C4-2B (cell line): ENCODE data around the gene ZNF579.

ENCODE experiments used
- ZFX ChIP-seq: fragments of 450-650 bp; IDR thresholded peaks from 2 replicates; pipeline ENCODE4 v1.6.1; 2017
- TF ChIP-seq, protein P1 (sequence below): fragments of 450-650 bp; conservative IDR thresholded peaks from 2 replicates; pipeline ENCODE4 v1.5.1; 2017; ENCODE audit warnings: mild to moderate bottlenecking

DNA sequence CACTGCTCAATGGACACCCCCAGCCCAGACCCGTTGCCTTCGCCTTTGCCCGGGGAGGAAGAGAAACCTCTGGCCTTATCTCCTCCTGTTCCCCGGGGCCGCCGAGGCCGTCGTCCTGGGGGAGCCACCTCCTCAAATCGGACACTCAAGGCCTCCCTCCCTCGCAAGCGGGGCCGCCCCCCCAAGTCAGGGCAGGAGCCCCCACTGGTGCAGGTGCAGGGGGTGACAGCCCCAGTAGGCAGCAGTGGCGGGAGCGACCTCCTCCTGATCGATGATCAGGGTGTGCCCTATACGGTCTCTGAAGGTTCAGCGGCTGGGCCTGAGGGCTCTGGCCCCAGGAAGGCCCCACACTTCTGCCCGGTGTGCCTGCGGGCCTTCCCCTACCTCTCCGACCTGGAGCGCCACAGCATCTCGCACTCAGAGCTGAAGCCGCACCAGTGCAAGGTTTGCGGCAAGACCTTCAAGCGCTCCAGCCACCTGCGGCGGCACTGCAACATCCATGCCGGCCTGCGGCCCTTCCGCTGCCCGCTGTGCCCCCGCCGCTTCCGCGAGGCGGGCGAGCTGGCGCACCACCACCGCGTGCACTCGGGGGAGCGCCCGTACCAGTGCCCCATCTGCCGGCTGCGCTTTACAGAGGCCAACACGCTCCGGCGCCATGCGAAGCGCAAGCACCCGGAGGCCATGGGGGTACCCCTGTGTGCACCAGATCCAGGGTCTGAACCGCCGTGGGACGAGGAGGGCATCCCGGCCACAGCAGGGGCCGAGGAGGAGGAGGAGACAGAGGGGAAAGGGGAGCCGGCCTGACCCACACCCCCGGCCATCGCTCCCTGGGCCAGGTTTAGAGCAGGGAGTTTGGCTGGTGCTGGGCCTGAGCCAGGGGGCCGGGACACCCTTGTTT lies 21.7 kb upstream of the ZNF579 start:
- TF ChIP-seq, protein P1, sequence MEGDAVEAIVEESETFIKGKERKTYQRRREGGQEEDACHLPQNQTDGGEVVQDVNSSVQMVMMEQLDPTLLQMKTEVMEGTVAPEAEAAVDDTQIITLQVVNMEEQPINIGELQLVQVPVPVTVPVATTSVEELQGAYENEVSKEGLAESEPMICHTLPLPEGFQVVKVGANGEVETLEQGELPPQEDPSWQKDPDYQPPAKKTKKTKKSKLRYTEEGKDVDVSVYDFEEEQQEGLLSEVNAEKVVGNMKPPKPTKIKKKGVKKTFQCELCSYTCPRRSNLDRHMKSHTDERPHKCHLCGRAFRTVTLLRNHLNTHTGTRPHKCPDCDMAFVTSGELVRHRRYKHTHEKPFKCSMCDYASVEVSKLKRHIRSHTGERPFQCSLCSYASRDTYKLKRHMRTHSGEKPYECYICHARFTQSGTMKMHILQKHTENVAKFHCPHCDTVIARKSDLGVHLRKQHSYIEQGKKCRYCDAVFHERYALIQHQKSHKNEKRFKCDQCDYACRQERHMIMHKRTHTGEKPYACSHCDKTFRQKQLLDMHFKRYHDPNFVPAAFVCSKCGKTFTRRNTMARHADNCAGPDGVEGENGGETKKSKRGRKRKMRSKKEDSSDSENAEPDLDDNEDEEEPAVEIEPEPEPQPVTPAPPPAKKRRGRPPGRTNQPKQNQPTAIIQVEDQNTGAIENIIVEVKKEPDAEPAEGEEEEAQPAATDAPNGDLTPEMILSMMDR: no peak
- no peak for TF ChIP-seq ZFX
